Thyroid gland (tissue), 4 donors: ENCODE measurements around the gene S1PR5. TPM values are rescaled to one million over a fixed set of nuclear protein-coding genes. Genes with fewer than 3 reads are reported as not detected.

Source experiments
- DNase-seq, 2 donors: peaks; one replicate each; pipeline ENCODE4 v3.0.0-alpha.2; 2019
- H3K27ac ChIP-seq, 3 donors: fragments of 200-600 bp; sonication (generic); 1 replicate in 2 of 3; 2 replicates in 1 of 3; pipeline ENCODE4 v1.5.1; 2016 to 2019; ENCODE audit warnings: mild to moderate bottlenecking in 1 of 3, moderate library complexity in 1 of 3
- H3K27me3 ChIP-seq: fragments of 200-600 bp; sonication (generic); one replicate; pipeline ENCODE4 v1.5.1; 2019
- H3K36me3 ChIP-seq, 2 donors: fragments of 200-600 bp; sonication (generic); one replicate each; pipeline ENCODE4 v1.5.1; 2016 to 2019
- H3K4me1 ChIP-seq, 2 donors: fragments of 200-600 bp; sonication (generic); one replicate each; pipeline ENCODE4 v1.5.1; 2017 to 2019
- H3K4me3 ChIP-seq, 3 donors: fragments of 200-600 bp; sonication (generic); replicated peaks in 1 of 3; 1 replicate in 2 of 3; 2 replicates in 1 of 3; pipeline ENCODE4 v1.5.1; 2016; ENCODE audit warnings: mild to moderate bottlenecking in 1 of 3
- H3K9me3 ChIP-seq: fragments of 200-600 bp; sonication (generic); one replicate; pipeline ENCODE4 v1.5.1; 2017
- POLR2A ChIP-seq, 2 donors: fragments of 450-650 bp; IDR thresholded peaks; one replicate each; pipeline ENCODE4 v1.6.1; 2017; ENCODE audit warnings: antibody characterized with exemption in 2 of 2, mild to moderate bottlenecking in 2 of 2, moderate library complexity in 1 of 2
- WGBS, 2 donors: methylation state at CpG; one replicate each; pipeline ENCODE4 v1.1.5; 2017; 5-methylcytosine and 5-hydroxymethylcytosine counted together
- intact Hi-C: fragments of 100-400 bp; cut with DNase I; formaldehyde crosslinking; loops from one replicate; pipeline ENCODE4 v1.15.1; 2023
- total RNA-seq, 4 donors: library from RNA; depleted of rRNA; stranded (reverse); fragments of >200 nt; gene quantifications; one replicate each; pipeline ENCODE4 v1.2.3, GENCODE V29; 2016
- TF ChIP-seq, protein P1 (sequence below), 6 experiments: fragments of 200-600 bp in 3 of 6; fragments of 450-650 bp in 3 of 6; sonication (generic) in 3 of 6; IDR thresholded peaks; one replicate each; pipeline ENCODE4 v1.5.1; 2016 to 2019; ENCODE audit warnings: antibody characterized with exemption in 6 of 6, mild to moderate bottlenecking in 2 of 6, inconsistent platforms in 1 of 6, moderate library complexity in 1 of 6

The S1PR5 gene
- total RNA-seq, 4 donors from 2014 or later: 0.22 to 0.59 (median 0.27) TPM; not detected in 1

DNA sequence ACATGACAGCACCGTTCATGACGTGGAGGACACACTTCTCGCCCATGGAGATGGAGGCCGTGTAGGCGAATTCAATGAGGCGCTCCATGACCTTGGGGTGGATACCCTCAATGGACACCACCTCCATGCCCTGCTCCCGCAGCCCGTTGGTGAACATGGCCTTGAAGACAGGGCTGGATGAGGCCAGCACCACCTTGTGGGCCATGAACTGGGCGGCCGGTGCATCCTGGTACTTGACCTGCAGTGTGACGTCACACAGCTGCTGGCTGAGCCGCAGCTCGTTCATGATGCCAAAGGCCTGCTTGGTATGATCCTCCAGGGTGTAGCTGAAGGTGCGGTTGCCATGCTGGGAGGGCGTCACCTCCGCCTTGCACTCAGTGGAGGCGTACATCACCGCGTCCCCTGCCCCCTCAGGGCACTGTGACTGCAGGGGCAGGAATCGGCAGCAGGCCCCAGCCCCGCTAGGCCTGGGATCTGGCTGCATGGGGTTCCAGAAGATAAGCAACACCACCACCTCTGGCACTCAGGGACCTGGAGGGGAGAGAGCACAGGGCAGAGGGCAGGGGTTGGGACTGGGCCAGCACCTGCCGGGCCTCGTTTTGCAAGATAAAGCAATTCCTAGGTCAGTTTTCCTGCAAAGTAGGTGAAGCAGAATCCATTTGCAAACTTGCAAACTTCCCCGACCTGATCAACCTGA is 17.5 kb downstream of the S1PR5 start:
- intact Hi-C loops: loop anchor here (10.0 kb wide), 1 partner anchor 65 kb away; the partner anchor contains the start of genes CDKN2D and KRI1
- Histone ChIP-seq H3K27me3 (no peaks in the 10 kb centered on the region), H3K9me3 (no peaks in the 10 kb centered on the region), H3K4me1 (peaks cover 16 to 34% of the 10 kb centered on the region in 2 donors), H3K27ac (no peak overlapping the region), H3K36me3 (peaks cover 26 to 37% of the 10 kb centered on the region in 2 donors), H3K4me3 (no peak overlapping the region)
- WGBS, 2 donors: 85 to 88% methylated on average over 5 to 8 of the region's 24 CpGs
- TF ChIP-seq POLR2A (IDR thresholded peaks at IDR 0.05): no peak
- TF ChIP-seq, protein P1, sequence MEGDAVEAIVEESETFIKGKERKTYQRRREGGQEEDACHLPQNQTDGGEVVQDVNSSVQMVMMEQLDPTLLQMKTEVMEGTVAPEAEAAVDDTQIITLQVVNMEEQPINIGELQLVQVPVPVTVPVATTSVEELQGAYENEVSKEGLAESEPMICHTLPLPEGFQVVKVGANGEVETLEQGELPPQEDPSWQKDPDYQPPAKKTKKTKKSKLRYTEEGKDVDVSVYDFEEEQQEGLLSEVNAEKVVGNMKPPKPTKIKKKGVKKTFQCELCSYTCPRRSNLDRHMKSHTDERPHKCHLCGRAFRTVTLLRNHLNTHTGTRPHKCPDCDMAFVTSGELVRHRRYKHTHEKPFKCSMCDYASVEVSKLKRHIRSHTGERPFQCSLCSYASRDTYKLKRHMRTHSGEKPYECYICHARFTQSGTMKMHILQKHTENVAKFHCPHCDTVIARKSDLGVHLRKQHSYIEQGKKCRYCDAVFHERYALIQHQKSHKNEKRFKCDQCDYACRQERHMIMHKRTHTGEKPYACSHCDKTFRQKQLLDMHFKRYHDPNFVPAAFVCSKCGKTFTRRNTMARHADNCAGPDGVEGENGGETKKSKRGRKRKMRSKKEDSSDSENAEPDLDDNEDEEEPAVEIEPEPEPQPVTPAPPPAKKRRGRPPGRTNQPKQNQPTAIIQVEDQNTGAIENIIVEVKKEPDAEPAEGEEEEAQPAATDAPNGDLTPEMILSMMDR (IDR thresholded peaks at IDR 0.05): no peak
- DNase-seq: no peak

DNA sequence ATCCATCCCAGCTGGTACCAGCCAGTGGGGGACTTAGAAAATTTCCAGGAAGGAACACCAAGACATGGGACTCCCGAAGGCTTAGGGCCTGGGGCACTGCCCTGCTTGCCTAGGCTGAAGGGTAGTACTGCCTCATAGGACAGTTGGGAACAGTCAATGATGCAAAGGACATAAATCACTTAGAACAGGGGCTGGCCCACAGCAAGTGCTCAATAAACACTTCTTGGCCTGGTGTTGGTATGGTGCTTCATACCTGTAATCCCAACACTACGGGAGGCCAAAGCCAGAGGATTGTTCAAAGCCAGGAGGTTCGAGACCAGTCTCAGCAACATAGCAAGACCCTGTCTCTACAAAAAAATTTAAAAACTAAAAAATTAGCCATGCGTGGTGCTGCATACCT is 19.9 kb downstream of the S1PR5 start:
- 87 to 97% methylated on average over 4 of the region's 4 CpGs for WGBS, 2 donors
- no peak for TF ChIP-seq POLR2A (IDR thresholded peaks at IDR 0.05)
- TF ChIP-seq, protein P1 (IDR thresholded peaks at IDR 0.05): no peak
- Histone ChIP-seq H3K4me1 (peaks cover 10 to 30% of the 10 kb centered on the region in 2 donors), H3K27me3 (no peaks in the 10 kb centered on the region), H3K27ac (no peak overlapping the region), H3K4me3 (no peak overlapping the region), H3K9me3 (no peaks in the 10 kb centered on the region), H3K36me3 (peaks cover 34 to 47% of the 10 kb centered on the region in 2 donors)
- intact Hi-C loops: no loop called here
- no peak for DNase-seq

DNA sequence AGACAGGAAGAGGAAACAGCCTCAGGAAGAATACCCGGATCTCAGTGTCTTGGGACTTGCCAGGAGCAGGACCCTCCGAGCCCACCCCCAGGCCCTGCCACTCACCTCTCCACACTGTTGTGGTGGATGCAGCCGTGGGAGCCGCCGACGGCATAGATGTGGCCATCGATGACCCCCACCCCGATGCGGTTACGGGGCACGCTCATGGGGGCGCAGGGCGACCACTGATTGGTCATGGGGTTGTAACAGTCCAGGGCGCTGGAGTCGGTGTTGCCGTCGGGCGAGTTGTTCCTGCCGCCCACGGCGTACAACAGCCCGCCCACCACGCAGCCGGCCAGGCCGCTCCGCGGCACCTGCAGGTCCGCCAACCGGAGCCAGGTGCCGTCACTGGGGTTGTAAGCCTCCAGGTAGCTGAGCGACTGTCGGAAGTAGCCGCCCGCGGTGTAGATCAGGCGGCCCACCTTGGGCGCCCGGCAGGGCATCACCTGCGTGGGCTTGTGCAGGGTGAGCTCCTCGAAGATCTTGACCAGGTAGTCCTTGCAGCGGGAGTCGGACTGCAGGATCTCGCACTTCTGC is 25.7 kb downstream of the S1PR5 start:
- TF ChIP-seq POLR2A (IDR thresholded peaks at IDR 0.05): no peak
- TF ChIP-seq, protein P1 (IDR thresholded peaks at IDR 0.05): no peak
- peaks cover 69 to 83% of the 10 kb centered on the region in 2 donors for H3K36me3 ChIP-seq
- no peaks in the 10 kb centered on the region for H3K27me3 ChIP-seq
- no peaks in the 10 kb centered on the region for H3K4me1 ChIP-seq
- DNase-seq: no peak
- H3K27ac ChIP-seq: no peak overlapping the region
- H3K9me3 ChIP-seq: no peaks in the 10 kb centered on the region
- intact Hi-C loops: no loop called here
- WGBS, 2 donors: 95 to 98% methylated on average over 15 to 17 of the region's 43 CpGs
- H3K4me3 ChIP-seq: no peak overlapping the region

DNA sequence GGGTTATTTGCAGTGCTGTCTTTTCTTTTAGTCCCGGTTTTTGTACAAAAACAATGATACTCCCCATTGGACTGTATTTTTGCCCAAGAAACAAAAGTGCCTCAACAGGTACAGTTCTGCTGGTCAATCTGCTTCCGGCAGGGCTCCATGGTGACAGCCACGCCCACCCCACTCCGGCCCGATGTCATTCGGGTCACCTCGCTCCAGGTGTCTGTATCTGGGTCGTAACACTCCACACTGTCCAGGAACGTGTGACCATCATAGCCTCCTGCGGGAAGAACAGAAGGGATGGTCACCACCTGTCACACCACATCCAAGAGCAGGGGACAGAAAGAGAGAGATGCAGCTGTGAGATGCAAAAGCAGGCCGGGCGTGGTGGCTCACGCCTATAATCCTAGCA is 30.7 kb downstream of the S1PR5 start:
- Histone ChIP-seq H3K27ac (no peak overlapping the region), H3K36me3 (peaks cover 44 to 67% of the 10 kb centered on the region in 2 donors), H3K4me1 (no peaks in the 10 kb centered on the region), H3K4me3 (no peak overlapping the region), H3K9me3 (no peaks in the 10 kb centered on the region), H3K27me3 (no peaks in the 10 kb centered on the region)
- WGBS, 2 donors: 93% methylated on average over 11 to 13 of the region's 13 CpGs
- intact Hi-C loops: no loop called here
- no peak for DNase-seq
- TF ChIP-seq, protein P1 (IDR thresholded peaks at IDR 0.05): no peak
- no peak for TF ChIP-seq POLR2A (IDR thresholded peaks at IDR 0.05)

DNA sequence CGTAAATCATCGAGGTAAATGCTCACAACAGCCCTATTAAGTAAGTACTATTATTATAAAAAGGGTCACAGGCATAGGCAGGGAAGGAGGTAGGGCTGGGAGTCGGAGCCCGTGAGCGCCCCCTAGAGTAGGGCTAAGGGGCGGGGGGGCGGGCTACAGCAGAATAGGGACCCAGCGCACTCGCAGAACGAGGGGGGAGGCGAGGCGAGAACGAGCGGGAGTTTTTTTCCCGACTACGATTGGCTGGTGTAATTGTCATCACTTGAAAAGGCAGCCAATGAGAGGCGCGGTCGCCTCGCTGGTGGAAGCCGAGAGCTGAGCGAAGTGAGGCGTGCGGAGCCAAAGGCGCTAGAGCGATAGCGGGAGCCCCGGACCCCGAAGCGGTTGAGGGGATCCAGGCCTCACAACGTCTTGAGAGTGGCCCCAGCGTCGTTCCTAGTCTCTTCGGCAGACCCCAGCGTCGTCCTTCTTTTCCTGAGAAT is 38.3 kb downstream of the S1PR5 start:
- H3K36me3 ChIP-seq: no peaks in the 10 kb centered on the region
- 2 to 3% methylated on average over 32 to 34 of the region's 36 CpGs for WGBS, 2 donors
- H3K4me3 ChIP-seq: peak overlapping the region in 1 of 3 donors; percentile 28
- H3K4me1 ChIP-seq: peaks cover 0 to 9% of the 10 kb centered on the region in 2 donors
- TF ChIP-seq POLR2A (IDR thresholded peaks at IDR 0.05): no peak
- TF ChIP-seq, protein P1 (IDR thresholded peaks at IDR 0.05): peak in 4 of 6 experiments; percentile 11 to 71 (median 36)
- DNase-seq: peak; percentile 81 to 87
- intact Hi-C loops: loop anchor here (10.0 kb wide), 1 partner anchor 74 kb away; the partner anchor contains the start of gene CDC37
- no peaks in the 10 kb centered on the region for H3K27me3 ChIP-seq
- H3K27ac ChIP-seq: no peak overlapping the region
- no peaks in the 10 kb centered on the region for H3K9me3 ChIP-seq
